ENCODE results near the gene FAM240A. TPM values are rescaled to one million over a fixed set of nuclear protein-coding genes. Genes with fewer than 3 reads are reported as not detected.

Gene FAM240A
- not detected in 5 replicates for total RNA-seq (2022; extraction: Qiagen RNA extraction)

GRCh38 chr3:46612324-46612723 lies at the start of gene FAM240A:
FAM240A (plus strand) TSS chr3:46612525; CDS start chr3:46612684, 159 bp downstream.

GRCh38 chr3:46566040-46566641 lies 46.2 kb upstream of the FAM240A start, which contains the start of gene LRRC2:
LRRC2 (minus strand) TSS chr3:46566302; CDS start chr3:46551591, 14,711 bp downstream.

Other genes with a start within 250 kb of the FAM240A start
- gene CCR5, start 241.6 kb upstream of the FAM240A start, total RNA-seq (2022; extraction: Qiagen RNA extraction), result not detected in 5 replicates
- 0.07 to 0.17 TPM (median 0.11 TPM) in 4 of 5 replicates, not detected in the other for gene CCRL2, start 205.3 kb upstream of the FAM240A start, total RNA-seq (2022; extraction: Qiagen RNA extraction)
- gene LTF, start 147.6 kb upstream of the FAM240A start, total RNA-seq (2022; extraction: Qiagen RNA extraction), result 0.06 TPM in 1 of 5 replicates, not detected in the others
- not detected in 5 replicates for gene RTP3, start 114.5 kb upstream of the FAM240A start, total RNA-seq (2022; extraction: Qiagen RNA extraction)
- not detected in 5 replicates for gene LRRC2, start 46.2 kb upstream of the FAM240A start, total RNA-seq (2022; extraction: Qiagen RNA extraction)
- 6.8 to 10.5 TPM (median 7.9 TPM) in 5 replicates for gene ALS2CL, start 81.2 kb downstream of the FAM240A start, total RNA-seq (2022; extraction: Qiagen RNA extraction)
- gene TMIE, start 88.9 kb downstream of the FAM240A start, total RNA-seq (2022; extraction: Qiagen RNA extraction), result 0.10 to 0.23 TPM (median 0.13 TPM) in 3 of 5 replicates, not detected in the others
- not detected in 5 replicates for gene PRSS50, start 105.3 kb downstream of the FAM240A start, total RNA-seq (2022; extraction: Qiagen RNA extraction)